ENCODE measurements around the gene ALDH3B1.

The ALDH3B1 gene

GRCh38 chr11:68076371-68077042, 66.4 kb downstream of the ALDH3B1 start:
- in situ Hi-C loops (cut with HindIII; ENCODE audit: low sequenced_read_pairs), result no loop called here
- no peak for DNase-seq (ENCODE audit: low read depth, low spot score)
- H3K4me3 ChIP-seq (ENCODE audit: low read depth, low read length), result no peak overlapping the region
- no peak for TF ChIP-seq CTCF (IDR thresholded peaks at IDR 0.05; ENCODE audit: low read depth, low read length)

GRCh38 chr11:68077617-68078582, 67.8 kb downstream of the ALDH3B1 start:
- no peak for TF ChIP-seq CTCF (IDR thresholded peaks at IDR 0.05; ENCODE audit: low read depth, low read length)
- in situ Hi-C loops (cut with HindIII; ENCODE audit: low sequenced_read_pairs), result no loop called here
- no peak for DNase-seq (ENCODE audit: low read depth, low spot score)
- no peak overlapping the region for H3K4me3 ChIP-seq (ENCODE audit: low read depth, low read length)
